Loucy (cell line): ENCODE data around the gene ACE.

ENCODE experiments used
- H2AFZ ChIP-seq: fragments of 200-600 bp; sonication (generic); 2 replicates; pipeline ENCODE4 v1.6.0; 2016; ENCODE audit warnings: antibody characterized with exemption, mild to moderate bottlenecking, low read length, moderate library complexity
- H3F3A ChIP-seq: fragments of 200-600 bp; 2 replicates; pipeline ENCODE4 v1.6.0; 2016; ENCODE audit warnings: antibody characterized with exemption, low read depth, mild to moderate bottlenecking
- H3K27me3 ChIP-seq: fragments of 200-600 bp; sonication (generic); 2 replicates; pipeline ENCODE4 v1.6.1; 2014; ENCODE audit warnings: low read length, mild to moderate bottlenecking; ENCODE audit not compliant: insufficient read depth, poor library complexity, severe bottlenecking
- H3K36me3 ChIP-seq: fragments of 200-600 bp; sonication (generic); 2 replicates; pipeline ENCODE4 v1.6.1; 2016; ENCODE audit warnings: low read length; ENCODE audit not compliant: insufficient read depth
- H3K4me1 ChIP-seq: fragments of 200-600 bp; sonication (generic); 2 replicates; pipeline ENCODE4 v1.5.1; 2014; ENCODE audit warnings: low read length, mild to moderate bottlenecking; ENCODE audit not compliant: insufficient read depth, poor library complexity, severe bottlenecking
- H3K4me2 ChIP-seq: fragments of 200-600 bp; sonication (generic); 2 replicates; pipeline ENCODE4 v1.6.0; 2014; ENCODE audit warnings: antibody characterized with exemption, low read length, low read depth, mild to moderate bottlenecking; ENCODE audit not compliant: poor library complexity, severe bottlenecking
- H3K4me3 ChIP-seq: fragments of 200-600 bp; sonication (generic); 2 replicates; pipeline ENCODE4 v1.5.1; 2014; ENCODE audit warnings: low read length, mild to moderate bottlenecking, mixed read lengths; ENCODE audit not compliant: poor library complexity, severe bottlenecking
- H3K79me2 ChIP-seq: fragments of 200-600 bp; sonication (generic); 2 replicates; pipeline ENCODE4 v1.6.1; 2014; ENCODE audit warnings: low read length; ENCODE audit not compliant: insufficient read depth
- H3K9ac ChIP-seq: fragments of 200-600 bp; sonication (generic); 2 replicates; pipeline ENCODE4 v1.6.0; 2014; ENCODE audit warnings: mild to moderate bottlenecking, low read depth, low read length, moderate library complexity; ENCODE audit not compliant: poor library complexity, severe bottlenecking
- H3K9me2 ChIP-seq: fragments of 200-600 bp; sonication (generic); replicated peaks from 2 replicates; pipeline ENCODE4 v1.6.1; 2016; ENCODE audit warnings: low read depth, low read length, mixed read lengths
- H3K9me3 ChIP-seq: fragments of 200-600 bp; sonication (generic); 2 replicates; pipeline ENCODE4 v1.6.1; 2014; ENCODE audit warnings: mild to moderate bottlenecking, antibody characterized with exemption, low read length, low read depth; ENCODE audit not compliant: insufficient read depth
- H4K20me1 ChIP-seq: fragments of 200-600 bp; sonication (generic); 2 replicates; pipeline ENCODE4 v1.6.0; 2014; ENCODE audit warnings: antibody characterized with exemption, low read length, mild to moderate bottlenecking; ENCODE audit not compliant: insufficient read depth, poor library complexity, severe bottlenecking
- EZH2phosphoT487 ChIP-seq: fragments of 200-600 bp; IDR thresholded peaks from 2 replicates; pipeline ENCODE4 v1.6.1; 2018; ENCODE audit warnings: antibody characterized with exemption, mild to moderate bottlenecking, moderate library complexity, borderline replicate concordance
- TF ChIP-seq, protein P1 (sequence below): fragments of 200-600 bp; sonication (generic); conservative IDR thresholded peaks from 2 replicates; pipeline ENCODE4 v1.5.1; 2014; ENCODE audit warnings: mild to moderate bottlenecking, antibody characterized with exemption, low read length

ACE gene

DNA sequence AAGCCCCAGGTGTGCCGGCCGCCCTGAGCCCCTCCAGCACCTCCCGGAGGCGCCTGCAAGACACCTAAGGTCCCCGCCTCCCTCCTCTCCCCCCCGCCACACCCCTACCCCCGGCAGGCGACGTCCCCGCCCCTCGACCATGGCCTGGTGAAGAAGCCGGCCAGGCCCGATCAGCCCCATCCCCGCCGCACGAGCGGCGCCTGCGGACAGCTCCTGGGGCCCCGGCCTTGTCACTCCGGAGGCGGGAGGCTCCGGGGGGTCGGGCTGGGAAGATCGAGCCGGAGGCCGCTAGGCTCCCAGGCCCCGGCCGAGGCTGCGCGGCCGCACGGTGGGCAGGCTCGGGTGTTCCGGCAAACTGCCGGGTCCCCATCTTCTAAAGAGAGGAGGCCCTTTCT is 405 bp upstream of the ACE start:
- no peaks in the 10 kb centered on the region for H3K9me3 ChIP-seq
- no peaks in the 10 kb centered on the region for H4K20me1 ChIP-seq
- peak overlapping the region; percentile 67 for H3K9ac ChIP-seq
- no peaks in the 10 kb centered on the region for H3K9me2 ChIP-seq
- H3K27me3 ChIP-seq = no peaks in the 10 kb centered on the region
- H3K79me2 ChIP-seq = no peaks in the 10 kb centered on the region
- peak overlapping the region; percentile 83 for H3K4me3 ChIP-seq
- H2AFZ ChIP-seq = peak overlapping the region; percentile 97
- TF ChIP-seq EZH2phosphoT487 = no peak
- TF ChIP-seq, protein P1, sequence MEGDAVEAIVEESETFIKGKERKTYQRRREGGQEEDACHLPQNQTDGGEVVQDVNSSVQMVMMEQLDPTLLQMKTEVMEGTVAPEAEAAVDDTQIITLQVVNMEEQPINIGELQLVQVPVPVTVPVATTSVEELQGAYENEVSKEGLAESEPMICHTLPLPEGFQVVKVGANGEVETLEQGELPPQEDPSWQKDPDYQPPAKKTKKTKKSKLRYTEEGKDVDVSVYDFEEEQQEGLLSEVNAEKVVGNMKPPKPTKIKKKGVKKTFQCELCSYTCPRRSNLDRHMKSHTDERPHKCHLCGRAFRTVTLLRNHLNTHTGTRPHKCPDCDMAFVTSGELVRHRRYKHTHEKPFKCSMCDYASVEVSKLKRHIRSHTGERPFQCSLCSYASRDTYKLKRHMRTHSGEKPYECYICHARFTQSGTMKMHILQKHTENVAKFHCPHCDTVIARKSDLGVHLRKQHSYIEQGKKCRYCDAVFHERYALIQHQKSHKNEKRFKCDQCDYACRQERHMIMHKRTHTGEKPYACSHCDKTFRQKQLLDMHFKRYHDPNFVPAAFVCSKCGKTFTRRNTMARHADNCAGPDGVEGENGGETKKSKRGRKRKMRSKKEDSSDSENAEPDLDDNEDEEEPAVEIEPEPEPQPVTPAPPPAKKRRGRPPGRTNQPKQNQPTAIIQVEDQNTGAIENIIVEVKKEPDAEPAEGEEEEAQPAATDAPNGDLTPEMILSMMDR = no peak
- H3K4me1 ChIP-seq = peaks cover 17% of the 10 kb centered on the region
- no peaks in the 10 kb centered on the region for H3K36me3 ChIP-seq
- peak overlapping the region; percentile 81 for H3K4me2 ChIP-seq
- no peaks in the 10 kb centered on the region; the same call in 1 of the 2 replicates for H3F3A ChIP-seq

DNA sequence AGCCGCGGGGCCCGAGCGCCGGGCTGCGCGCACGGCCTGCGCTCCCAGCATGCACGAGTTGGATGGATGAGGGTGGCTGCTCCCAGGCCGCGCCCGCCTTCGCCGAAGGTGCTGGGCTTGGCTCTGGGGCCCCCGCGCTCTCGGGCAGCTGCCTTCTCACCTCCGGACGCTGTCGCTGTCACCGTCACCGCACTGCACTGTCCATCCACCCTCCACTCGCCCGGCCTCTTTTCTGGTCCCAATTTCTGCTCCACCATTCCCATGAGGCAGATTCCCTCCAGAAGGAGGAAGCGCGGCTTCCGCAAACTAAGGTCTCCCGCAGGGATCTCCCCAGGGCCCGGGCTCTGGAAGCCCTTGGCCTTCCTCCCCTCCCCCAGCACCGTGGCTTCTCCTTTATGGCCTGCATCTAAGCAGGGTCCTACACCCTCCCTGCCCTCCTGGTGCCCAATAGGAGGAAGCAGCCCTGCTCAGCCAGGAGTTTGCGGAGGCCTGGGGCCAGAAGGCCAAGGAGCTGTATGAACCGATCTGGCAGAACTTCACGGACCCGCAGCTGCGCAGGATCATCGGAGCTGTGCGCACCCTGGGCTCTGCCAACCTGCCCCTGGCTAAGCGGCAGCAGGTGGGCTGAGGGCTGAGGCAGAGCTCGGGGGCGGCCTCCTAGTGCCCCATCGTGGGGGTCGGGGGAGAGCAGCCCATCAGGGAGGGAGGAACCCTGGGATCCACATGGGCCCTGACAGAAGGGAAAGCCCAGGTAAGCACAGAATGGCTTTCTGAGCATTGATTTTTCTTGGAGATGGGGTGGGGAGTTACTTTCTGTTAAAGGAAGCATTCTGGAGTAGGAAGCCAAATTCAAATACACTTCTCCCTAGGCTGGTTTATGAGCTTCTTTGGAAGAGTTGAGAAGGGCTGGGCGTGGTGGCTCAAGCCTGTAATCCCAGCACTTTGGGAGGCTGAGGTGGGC is 899 bp downstream of the ACE start:
- H3K4me3 ChIP-seq = peak overlapping the region; percentile 83
- no peak overlapping the region for H3K9ac ChIP-seq

DNA sequence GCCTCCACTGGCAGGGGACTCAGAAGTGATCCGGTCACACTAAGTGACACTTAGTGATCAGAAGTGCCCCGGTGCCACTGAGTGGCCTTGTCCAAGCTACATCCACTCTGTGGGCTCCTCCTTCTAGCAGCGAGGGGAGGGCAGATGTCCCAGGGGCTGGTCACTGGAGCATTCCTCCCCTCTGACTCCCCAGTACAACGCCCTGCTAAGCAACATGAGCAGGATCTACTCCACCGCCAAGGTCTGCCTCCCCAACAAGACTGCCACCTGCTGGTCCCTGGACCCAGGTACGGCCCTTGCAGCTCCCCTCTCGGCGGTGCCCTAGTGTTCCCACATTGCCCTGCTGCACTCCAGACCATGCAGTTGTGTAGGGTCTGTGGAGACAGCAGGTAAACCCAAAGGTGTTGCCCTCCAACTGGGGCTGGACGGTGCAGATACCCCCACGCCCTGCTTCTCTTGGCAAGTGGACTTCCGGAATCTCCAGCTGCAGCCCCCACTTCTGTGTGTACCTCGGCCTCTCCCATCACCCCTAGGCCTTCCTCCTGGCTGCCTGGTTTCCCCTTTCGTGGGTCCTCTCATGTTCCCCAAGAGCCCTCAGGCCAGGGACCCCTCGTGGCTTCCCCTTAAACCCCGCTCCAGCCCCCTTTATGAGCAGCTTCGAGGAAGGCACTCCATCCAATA is 2.1 kb downstream of the ACE start:
- no peaks in the 10 kb centered on the region for H3K9me2 ChIP-seq
- no peak overlapping the region for H3K9ac ChIP-seq
- no peaks in the 10 kb centered on the region for H3K27me3 ChIP-seq
- no peaks in the 10 kb centered on the region for H3K9me3 ChIP-seq
- no peak overlapping the region for H3K4me2 ChIP-seq
- H2AFZ ChIP-seq = no peak overlapping the region
- H3K4me1 ChIP-seq = peaks cover 17% of the 10 kb centered on the region
- TF ChIP-seq, protein P1 = peak; percentile 86
- TF ChIP-seq EZH2phosphoT487 = no peak
- H3K4me3 ChIP-seq = no peak overlapping the region
- no peaks in the 10 kb centered on the region; the same call in 1 of the 2 replicates for H3F3A ChIP-seq
- no peaks in the 10 kb centered on the region for H3K79me2 ChIP-seq
- H4K20me1 ChIP-seq = no peaks in the 10 kb centered on the region
- no peaks in the 10 kb centered on the region for H3K36me3 ChIP-seq

More for the DNA sequence above, 899 bp downstream of the ACE start:
- Histone ChIP-seq H3K27me3 (no peaks in the 10 kb centered on the region), H3K9me2 (no peaks in the 10 kb centered on the region), H3K9me3 (no peaks in the 10 kb centered on the region), H3K79me2 (no peaks in the 10 kb centered on the region), H3F3A (no peaks in the 10 kb centered on the region; the same call in 1 of the 2 replicates), H4K20me1 (no peaks in the 10 kb centered on the region), H3K36me3 (no peaks in the 10 kb centered on the region), H2AFZ (no peak overlapping the region), H3K4me2 (peak overlapping the region; percentile 81), H3K4me1 (peaks cover 17% of the 10 kb centered on the region)
- TF ChIP-seq, protein P1 = no peak
- no peak for TF ChIP-seq EZH2phosphoT487
